K562 (cell line): ENCODE measurements around the gene PYGO2. TPM values are rescaled to one million over a fixed set of nuclear protein-coding genes. Genes with fewer than 3 reads are reported as not detected.

ENCODE experiments used
- KDM5B ChIP-seq: fragments of 200-600 bp; sonication (generic); IDR thresholded peaks from 2 replicates; pipeline ENCODE4 v1.6.1; 2012; ENCODE audit warnings: low read depth, mild to moderate bottlenecking, moderate library complexity, low read length, control low read depth, inconsistent platforms; ENCODE audit not compliant: insufficient replicate concordance
- polyA plus RNA-seq, 8 experiments: library from polyadenylated mRNA; depleted of rRNA in 4 of 8; stranded (reverse) in 5 of 8; unstranded in 3 of 8; fragments of >200 nt; fragmentation: Nextera tagmentation in 2 of 8; fragmentation: Illumina TruSeq in 1 of 8; extraction: Ambion mirVana in 2 of 8; extraction: Trizol in 1 of 8; gene quantifications; 2 replicates each; pipeline versions ENCODE4 v1.2.1 to v1.2.3, GENCODE V29; 2011 to 2014; ENCODE audit warnings: inconsistent platforms in 1 of 8, missing spikeins in 1 of 8
- total RNA-seq, 7 experiments: library from RNA; depleted of rRNA in 6 of 7; stranded (reverse); fragments of >200 nt in 6 of 7; fragmentation: Illumina TruSeq in 2 of 7; extraction: Trizol in 2 of 7; gene quantifications; 2 replicates each; pipeline versions ENCODE4 v1.2.1 to v1.2.3, GENCODE V29; 2011 to 2021; ENCODE audit warnings: low replicate concordance in 1 of 7
- TF ChIP-seq, protein P1 (sequence below): sonication (generic); formaldehyde crosslinking; IDR thresholded peaks from 2 replicates; pipeline ENCODE4 v1.8.0; 2023; ENCODE audit warnings: mild to moderate bottlenecking, missing genetic modification reagents
- TF ChIP-seq, protein P2 (sequence below), 2 experiments: fragments of 450-650 bp in 1 of 2; sonication (generic) in 1 of 2; formaldehyde crosslinking in 1 of 2; IDR thresholded peaks in 1 of 2; conservative IDR thresholded peaks in 1 of 2; 2 replicates each; pipeline versions ENCODE4 v1.6.1 to v1.8.1; 2016 to 2023; ENCODE audit warnings: mild to moderate bottlenecking in 2 of 2, moderate library complexity in 2 of 2, inconsistent platforms in 1 of 2, missing genetic modification reagents in 1 of 2

Gene PYGO2
- total and polyA plus RNA-seq, 9 of the 15 experiments (the other 6 are each of a cell fraction or from before 2014, with no cell fraction given) = 8.3 to 36.2 (median 18.2) TPM

DNA sequence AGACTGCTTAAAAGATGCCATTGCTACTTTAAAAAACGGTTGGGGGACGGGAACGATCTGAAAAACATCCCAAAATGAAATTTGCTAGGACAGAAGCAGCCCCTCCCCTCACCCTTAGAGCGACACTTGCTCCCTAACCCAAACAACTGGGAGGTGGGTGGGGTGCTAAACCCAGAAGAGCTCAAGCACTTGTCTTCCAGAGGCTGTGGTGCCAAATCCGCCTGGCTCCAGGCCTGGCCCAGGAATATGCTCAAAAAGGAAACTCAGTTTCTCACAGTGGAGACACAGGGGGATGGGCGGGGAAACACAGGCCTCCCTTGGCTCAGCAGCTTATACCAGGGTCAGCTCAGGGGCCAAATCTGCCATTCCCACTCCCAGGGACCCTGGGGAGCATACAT is 5.0 kb downstream of the PYGO2 start (continued):
- TF ChIP-seq, protein P1, sequence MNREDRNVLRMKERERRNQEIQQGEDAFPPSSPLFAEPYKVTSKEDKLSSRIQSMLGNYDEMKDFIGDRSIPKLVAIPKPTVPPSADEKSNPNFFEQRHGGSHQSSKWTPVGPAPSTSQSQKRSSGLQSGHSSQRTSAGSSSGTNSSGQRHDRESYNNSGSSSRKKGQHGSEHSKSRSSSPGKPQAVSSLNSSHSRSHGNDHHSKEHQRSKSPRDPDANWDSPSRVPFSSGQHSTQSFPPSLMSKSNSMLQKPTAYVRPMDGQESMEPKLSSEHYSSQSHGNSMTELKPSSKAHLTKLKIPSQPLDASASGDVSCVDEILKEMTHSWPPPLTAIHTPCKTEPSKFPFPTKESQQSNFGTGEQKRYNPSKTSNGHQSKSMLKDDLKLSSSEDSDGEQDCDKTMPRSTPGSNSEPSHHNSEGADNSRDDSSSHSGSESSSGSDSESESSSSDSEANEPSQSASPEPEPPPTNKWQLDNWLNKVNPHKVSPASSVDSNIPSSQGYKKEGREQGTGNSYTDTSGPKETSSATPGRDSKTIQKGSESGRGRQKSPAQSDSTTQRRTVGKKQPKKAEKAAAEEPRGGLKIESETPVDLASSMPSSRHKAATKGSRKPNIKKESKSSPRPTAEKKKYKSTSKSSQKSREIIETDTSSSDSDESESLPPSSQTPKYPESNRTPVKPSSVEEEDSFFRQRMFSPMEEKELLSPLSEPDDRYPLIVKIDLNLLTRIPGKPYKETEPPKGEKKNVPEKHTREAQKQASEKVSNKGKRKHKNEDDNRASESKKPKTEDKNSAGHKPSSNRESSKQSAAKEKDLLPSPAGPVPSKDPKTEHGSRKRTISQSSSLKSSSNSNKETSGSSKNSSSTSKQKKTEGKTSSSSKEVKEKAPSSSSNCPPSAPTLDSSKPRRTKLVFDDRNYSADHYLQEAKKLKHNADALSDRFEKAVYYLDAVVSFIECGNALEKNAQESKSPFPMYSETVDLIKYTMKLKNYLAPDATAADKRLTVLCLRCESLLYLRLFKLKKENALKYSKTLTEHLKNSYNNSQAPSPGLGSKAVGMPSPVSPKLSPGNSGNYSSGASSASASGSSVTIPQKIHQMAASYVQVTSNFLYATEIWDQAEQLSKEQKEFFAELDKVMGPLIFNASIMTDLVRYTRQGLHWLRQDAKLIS = no peak
- TF ChIP-seq KDM5B = peak; percentile 37
- TF ChIP-seq, protein P2, sequence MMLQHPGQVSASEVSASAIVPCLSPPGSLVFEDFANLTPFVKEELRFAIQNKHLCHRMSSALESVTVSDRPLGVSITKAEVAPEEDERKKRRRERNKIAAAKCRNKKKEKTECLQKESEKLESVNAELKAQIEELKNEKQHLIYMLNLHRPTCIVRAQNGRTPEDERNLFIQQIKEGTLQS (IDR thresholded peaks at IDR 0.05) = no peak
- TF ChIP-seq, protein P2 (CRISPR knock-in tag; conservative IDR thresholded peaks at IDR 0.05) = no peak
